T1000 (cell line): ENCODE results near the gene PLEKHN1.

Experiments
- DNase-seq: peaks from one replicate; lab custom pipeline; 2025; ENCODE audit warnings: mixed read lengths; lab: John Stamatoyannopoulos, UW

Gene PLEKHN1

GRCh38 chr1:962381-963300 lies 3.6 kb upstream of the PLEKHN1 start:
- no peak for DNase-seq

- DNase-seq, result no peak
Observed at GRCh38 chr1:963301-963651, 3.0 kb upstream of the PLEKHN1 start.

- no peak for DNase-seq
Observed at GRCh38 chr1:963746-964525, 2.3 kb upstream of the PLEKHN1 start.

- DNase-seq, result no peak
Observed at GRCh38 chr1:964691-965525, 1.4 kb upstream of the PLEKHN1 start.

GRCh38 chr1:965526-966134 lies 652 bp upstream of the PLEKHN1 start:
- no peak for DNase-seq

- DNase-seq, result peak; percentile 51
Observed at GRCh38 chr1:966704-967300, 520 bp downstream of the PLEKHN1 start.

- no peak for DNase-seq
Observed at GRCh38 chr1:967466-968343, 1.4 kb downstream of the PLEKHN1 start.

- no peak for DNase-seq
Observed at GRCh38 chr1:969260-969855, 3.1 kb downstream of the PLEKHN1 start.

- DNase-seq, result no peak
Observed at GRCh38 chr1:970242-970972, 4.1 kb downstream of the PLEKHN1 start.

GRCh38 chr1:970973-971730 lies 4.9 kb downstream of the PLEKHN1 start:
- DNase-seq, result no peak

GRCh38 chr1:971751-972506 lies 5.6 kb downstream of the PLEKHN1 start:
- no peak for DNase-seq

- no peak for DNase-seq
Observed at GRCh38 chr1:972726-973458, 6.6 kb downstream of the PLEKHN1 start.

- no peak for DNase-seq
Observed at GRCh38 chr1:973459-974292, 7.4 kb downstream of the PLEKHN1 start.

- no peak for DNase-seq
Observed at GRCh38 chr1:974293-974640, 8.0 kb downstream of the PLEKHN1 start.

GRCh38 chr1:974687-975328 lies 8.5 kb downstream of the PLEKHN1 start:
- DNase-seq, result no peak

- no peak for DNase-seq
Observed at GRCh38 chr1:975365-975764, 9.1 kb downstream of the PLEKHN1 start.
